GM18870 (cell line): ENCODE measurements around the gene IQSEC1.
A peak's percentile ranks its signal among the peaks of the same experiment; 100 is the strongest.

Experiments used
- ATAC-seq: cut with Tn5 transposase; IDR thresholded peaks from one replicate; pipeline ENCODE4 v1.9.1; 2021; ENCODE audit warnings: moderate library complexity; ENCODE audit not compliant: unreplicated experiment

The IQSEC1 gene

DNA sequence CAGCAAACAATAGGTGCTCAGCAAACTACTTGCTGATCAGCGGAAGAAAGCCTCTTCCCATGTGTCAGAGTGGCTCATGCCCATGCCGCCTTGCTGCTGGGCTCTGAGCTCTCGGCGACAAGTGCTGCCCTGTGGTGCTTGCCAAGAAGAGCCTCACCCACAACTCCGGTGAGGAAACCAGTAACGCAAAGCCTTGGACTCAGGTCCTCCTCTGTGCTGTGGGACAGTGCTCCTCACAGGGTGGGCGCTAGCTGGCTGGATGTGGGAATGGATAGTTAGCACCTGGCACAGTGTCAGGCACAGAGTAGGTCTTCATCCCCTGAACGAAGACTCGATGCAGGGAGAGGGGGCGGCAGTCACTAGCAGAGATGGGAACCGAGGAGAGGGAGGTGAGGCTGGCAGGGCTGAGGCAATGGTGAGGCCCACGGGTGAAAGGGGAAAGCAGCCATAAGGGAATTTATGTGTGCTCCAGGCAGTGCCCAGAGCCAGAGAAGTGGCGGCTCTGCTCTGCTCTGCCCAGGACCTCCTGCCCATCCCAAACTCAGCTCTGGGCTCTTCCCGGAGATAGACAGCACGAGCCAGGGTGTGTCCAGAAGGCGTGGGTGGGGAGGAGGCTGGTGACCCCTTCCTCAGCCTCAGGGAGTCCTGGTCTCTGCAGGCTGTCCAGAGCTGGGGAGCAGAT lies 55.7 kb downstream of the IQSEC1 start:
- no peak for ATAC-seq

DNA sequence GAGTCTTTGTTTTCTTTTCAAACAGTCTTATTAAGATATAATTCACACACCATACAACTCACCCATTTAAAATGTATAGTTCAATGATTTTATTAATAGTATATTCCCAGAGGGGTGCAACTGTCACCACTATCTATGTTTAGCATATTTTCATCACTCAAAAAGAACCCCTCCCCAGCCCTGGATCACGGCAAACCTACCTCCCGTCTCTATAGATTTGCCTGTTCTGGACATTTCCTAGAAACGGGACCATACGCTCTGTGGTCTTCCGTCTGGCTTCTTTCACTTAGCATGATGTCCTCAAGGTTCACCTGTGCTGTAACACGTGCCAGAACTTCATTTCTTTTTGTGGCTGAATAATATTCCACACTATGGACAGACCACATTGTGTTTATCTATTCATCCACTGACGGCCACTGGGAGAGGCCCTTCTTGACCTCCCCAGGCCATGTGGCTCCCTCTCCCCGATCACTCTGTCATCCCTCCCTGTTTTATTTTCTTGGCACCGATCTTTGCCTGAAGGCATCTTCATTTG lies 56.4 kb downstream of the IQSEC1 start:
- no peak for ATAC-seq

DNA sequence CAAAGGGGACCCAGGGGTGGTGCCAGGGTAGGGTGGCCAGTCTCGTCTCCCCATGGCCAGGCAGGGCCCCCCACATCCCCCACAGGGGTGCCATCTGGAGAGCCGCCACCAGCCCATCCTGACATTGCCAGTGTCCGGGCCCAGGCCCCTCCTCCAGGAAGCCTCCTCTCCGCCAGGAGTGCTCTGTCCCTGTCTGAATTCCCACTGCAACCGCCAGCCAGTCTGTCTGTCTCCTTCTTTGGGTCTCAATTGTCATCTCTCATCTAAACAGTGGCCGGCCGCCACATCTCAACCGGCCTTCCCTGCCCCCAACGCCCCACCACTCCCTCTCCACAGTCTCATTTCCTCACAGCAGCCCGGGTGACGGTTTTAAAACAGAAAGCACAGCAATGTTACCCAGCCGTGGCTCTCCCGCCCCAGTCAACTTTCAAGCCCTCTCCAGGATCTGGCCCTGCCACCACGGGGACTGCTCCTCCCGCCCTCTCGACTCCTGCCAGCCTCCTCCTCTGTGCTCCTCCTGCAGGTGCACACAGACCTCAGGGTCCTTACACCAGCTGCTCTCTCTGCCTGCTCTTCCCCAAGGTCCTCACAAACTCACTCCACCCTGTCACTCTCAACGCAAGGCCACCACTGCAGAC lies 57.0 kb downstream of the IQSEC1 start:
- ATAC-seq, result no peak

DNA sequence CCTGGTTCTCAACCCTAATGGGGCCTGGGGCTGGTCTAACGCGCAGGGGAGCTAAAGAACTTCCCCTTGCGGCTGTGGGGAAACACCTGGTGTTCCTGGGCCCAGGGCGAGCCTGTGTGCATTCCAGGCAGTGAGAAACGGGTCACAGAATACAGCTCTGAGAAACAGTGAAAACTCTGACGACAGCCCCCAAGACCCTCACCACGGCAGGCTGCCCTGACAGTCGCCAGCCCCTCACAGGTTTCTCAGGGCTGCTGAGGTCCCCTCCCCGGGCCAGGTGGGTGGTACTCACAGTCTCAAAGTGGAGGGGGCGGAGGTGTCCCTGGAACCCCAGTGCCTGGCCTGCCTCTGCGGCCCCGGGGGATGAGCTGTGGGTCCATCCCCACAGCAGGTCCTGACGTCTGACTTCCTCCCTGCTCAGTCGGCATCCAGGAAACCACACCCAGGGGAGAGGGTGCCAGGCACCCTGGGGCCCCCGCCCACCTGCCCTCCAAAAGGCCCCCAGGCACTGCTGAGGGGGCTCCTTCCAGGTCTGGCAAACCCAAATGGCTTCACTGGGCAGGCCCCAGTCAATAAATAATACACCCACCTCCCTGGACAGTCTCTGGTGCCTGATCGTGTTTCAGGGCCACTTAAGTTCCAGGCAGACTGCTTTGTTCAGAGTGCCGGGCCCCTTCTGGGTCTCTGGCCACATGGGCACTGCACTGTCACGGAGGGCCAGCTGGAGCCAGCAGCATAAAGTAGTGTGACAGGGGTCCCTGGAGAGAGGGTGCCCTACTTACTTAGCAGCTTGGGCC lies 57.7 kb downstream of the IQSEC1 start:
- ATAC-seq, result no peak

DNA sequence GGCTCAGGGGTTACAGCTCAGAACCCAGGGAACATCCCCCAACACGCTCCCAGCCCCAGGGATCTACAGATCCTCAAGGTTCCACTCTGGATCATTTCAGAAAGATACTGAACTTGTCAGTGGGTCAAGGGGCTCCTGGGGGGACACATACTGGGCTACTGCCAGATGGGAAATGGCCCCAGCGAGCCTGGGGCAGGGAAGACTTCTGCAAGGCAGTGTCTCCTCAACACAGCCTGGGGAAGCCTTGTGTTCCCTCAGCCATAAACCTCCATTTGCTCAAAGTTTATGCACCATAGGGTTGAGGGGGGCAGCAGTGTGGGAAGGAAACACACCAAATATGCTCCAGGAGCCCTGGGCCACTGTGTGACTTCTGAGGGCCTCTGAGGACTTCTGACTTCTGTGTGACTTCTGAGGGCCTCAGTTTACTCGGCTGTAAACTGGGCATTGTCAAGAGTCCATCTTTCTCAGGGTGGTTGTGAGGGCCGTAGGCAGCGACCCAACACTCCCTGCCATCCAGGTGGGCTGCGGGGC lies 58.4 kb downstream of the IQSEC1 start:
- no peak for ATAC-seq

DNA sequence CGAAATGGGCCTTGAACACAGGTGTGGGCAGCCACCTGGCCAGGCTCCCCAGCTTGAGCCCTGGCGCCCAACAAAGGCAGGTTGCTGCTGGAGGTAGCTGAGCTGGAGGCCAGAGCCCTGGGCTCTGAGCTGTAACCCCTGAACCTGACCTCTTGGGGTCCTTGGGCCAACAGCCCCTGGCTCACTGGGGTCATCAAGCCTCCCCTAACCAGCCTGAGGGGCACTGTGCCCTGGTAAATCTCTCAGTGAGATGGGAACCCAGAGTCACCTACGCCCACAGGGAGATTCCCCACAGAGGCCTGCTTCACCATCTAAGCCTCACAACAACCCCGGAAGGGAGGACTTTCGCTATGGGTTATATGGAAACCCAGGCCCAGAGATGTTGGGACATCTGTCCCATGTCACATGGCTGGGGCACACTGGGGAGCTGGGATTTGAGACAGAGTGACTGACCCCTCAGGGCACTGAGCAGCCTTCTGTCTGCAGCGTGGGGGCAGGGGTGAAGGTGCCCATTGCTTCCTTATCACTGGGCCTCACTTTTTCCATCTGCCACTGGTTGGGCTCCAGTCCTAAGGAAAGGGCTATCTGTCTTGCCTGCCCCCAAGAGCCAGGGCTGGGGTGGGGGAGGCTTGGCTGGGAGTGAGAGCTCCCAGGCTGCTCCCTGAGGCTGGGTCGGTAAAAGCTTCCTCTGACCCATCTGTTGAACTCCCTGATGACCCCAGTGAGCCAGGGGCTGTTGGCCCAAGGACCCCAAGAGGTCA lies 59.1 kb downstream of the IQSEC1 start:
- no peak for ATAC-seq

DNA sequence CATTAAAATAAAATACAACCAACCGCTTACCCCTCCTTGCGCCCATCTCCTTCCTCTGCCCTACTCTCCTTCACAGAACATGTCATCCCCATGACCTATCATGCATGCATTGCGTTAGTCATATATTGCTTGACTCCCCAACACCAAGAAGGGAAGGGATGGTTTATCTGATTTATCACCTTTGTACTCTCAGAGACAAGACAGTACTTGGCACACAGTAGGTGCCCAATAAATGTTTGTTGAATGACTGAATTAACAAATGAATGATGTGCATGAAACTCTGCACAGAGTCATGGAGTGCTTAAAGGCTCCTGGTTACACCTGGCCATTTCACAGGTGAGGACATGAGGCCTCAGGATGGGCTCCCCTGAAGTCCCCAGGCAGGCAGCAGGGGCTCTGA lies 59.7 kb downstream of the IQSEC1 start:
- no peak for ATAC-seq

DNA sequence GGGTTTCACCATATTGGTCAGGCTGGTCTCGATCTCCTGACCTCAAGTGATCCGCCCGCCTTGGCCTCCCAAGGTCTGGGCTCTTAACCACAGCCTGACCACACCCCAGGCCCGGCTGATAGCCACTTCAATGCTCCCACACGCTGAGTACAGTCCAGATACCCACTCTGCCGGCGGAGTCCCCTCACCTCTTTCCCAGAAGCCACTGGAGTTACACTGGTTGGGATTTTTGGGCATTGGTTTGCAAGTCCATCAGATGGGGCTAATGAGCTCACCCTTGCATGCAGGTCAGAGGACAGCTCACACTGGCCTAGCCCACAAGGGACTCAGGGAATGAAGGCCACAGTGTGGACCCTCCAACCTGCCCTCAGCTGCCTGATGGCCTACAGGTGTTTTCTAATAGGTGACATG lies 60.1 kb downstream of the IQSEC1 start:
- no peak for ATAC-seq

DNA sequence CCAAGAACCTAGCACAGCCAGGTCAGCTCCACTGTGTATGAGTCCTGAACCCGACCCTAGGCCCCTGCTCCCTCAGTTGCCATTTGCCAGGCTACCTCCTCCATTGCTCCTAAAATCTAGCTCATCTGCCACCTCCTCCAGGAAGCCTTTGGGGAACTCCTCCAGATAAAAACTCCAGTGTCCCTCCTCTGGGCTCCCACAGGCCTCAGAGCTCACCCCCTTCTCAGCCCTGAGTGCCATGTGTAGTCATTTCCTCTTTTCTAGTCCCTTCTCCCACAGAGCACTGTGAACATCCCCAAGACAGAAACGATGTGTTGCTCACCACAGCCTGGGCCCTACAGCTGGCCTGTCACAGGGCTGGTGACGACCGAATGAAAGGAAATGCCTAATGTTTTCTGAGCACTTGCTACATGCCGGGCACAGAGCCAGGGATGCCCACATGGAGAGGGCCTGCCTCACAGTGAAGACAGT lies 61.0 kb downstream of the IQSEC1 start:
- peak; percentile 26 for ATAC-seq

DNA sequence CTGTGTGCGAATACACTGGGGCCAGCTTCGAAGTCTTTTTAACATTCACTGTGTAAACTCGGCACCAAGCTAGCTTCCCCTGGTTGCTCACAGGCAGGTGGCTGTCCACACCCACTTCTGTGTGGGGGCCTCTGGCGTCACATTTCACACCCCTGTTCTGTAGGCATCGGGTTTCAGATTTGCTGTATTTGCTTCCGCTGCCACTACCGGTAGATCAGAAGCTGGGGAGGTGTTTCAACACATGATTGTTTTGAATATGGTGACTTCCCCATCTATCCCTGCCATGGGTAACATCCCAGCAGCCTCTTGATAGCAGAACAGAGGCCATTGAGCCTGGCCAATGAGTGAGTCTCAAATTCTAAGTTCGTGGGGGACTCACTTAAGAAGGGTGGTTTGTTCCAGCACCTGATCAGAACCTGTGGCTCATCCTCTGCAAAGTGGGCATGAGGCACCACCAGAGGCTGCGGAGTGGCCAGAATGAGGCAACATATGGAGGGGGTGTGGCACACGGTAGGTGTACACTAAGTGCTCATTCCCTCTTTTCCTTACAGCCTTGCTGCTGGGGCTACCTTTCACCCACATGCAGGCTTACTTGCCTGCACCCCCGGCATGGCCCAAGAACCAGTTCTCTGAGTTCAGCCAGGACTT lies 61.5 kb downstream of the IQSEC1 start:
- ATAC-seq, result peak; percentile 38

DNA sequence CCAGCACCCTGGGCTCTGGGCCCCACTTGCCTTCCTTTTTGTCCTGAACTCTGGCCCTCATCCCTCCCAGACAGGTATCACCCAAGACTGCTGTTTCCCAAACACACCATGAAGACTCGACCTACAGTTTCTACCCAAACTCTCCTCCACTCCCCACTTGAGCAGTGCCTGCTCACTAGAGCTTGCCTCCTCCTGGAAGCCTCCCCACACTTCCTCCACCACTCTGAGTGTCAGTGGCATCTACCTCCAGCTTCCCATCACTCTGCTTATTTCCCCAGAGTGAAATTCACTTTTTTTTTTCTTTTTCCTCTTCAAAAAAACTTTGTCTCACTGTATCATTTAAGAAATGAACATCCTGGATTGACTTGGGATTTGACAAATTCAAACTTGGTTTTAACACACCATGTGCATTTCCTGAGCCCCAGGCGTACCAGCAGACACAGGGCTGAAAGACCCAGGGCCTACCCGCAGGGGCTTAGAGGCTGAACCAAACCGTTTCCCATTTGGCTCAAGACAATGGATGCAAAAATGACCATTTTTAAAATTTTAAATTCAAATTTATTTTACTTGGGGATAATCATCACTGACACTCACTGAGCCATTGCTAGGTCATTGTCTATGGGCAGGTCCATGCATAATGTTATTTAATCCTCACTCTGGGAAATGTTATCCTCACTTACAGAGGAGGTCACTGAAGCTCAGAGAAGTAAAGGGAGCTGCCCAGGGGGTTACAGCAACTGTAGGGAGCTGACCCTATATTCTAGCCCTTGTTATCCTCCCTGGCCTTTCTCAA lies 62.3 kb downstream of the IQSEC1 start:
- no peak for ATAC-seq

DNA sequence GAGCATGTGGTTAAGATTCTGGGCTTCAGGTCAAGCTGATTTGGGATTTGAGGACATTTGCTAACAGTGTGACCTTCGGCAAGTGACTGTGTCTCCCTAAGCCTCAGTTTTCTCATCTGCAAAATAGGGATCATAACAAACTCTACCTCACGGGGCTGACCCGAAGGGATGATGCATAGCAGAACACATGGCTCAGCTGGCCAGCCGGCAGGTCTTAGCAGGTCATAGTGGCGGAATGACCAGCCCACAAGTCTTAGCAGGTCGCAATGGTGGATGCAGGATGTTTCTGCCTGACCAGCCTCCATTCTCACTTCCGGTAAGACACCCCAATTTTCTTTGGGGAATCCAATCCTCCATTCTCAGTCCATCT lies 63.3 kb downstream of the IQSEC1 start:
- no peak for ATAC-seq

DNA sequence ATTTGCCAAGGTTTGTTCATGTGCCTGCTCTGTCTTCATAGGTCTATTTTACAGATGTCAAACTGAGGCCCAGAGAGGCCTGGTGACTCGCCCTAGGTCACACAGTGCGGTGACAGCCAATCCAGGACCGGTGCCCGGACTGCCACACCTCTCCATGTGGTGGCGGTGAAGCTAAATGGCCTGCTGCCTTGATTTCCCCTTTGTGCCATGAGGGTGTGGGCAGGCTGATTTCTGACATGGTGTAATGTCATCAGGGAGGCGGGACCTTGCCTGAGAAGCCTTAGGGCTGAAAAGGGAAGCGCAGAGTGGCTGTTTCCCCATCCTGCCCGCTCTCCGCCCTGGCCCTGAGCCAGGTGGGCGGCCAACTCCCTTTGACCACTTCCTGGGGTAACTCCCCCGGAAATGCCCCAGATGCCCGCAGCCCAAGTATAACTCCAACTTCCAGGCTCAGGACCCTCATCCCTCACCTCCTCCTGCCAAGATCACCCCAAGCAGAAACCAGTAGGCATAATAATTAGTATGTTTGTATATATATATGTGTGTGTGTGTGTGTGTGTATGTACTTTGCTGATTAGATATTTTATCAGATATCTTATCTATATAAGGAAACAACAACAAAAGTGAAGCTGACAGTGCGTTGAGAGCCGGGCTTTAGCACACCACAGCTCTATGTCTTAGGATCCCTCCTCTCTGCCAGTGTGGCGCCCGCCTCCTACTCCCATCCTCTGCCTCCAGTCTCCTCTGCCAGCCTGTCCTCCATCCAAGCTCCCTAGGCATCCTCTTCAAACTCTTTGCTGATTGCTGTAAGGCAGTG lies 63.9 kb downstream of the IQSEC1 start:
- peak; percentile 26 for ATAC-seq

DNA sequence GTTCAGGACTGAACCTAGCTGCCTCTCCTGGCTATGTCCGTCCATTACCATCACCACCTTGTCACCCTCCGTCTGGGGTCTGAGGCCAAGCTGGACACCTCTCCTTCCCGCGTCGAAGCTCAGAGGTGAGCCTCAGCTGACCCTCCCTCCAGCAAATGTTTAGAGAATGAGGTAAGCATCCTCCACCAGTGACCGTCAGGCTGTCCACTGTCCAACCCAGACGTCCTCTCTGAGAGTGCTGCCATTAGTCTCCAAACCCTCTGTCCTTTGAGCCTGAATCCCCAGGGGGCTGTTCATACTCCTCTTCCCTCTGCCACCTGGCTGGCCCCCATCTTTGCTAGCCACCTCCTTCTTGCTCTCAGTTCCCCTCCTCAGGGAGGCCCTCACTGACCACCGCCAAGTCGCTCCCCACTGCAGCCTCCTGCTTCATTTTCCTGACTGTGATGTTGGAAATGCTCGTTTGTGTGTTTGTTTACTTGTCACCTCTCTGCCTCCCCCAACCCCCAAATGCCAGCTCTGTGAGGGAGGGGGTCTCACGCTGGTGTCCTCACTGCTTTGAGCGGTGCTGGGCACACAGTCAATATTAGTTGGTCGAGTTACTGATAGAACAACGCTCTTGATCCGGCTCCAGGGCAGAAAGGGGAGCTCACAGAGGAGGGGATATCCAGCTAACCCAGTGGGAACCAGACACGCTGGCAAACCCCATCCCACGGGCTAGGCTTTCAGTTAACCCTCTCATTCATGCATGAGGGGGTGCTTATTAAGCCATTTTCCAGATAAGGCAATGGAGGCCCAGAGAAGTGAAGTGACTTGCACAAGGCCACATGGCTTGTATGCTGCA lies 64.9 kb downstream of the IQSEC1 start:
- no peak for ATAC-seq

DNA sequence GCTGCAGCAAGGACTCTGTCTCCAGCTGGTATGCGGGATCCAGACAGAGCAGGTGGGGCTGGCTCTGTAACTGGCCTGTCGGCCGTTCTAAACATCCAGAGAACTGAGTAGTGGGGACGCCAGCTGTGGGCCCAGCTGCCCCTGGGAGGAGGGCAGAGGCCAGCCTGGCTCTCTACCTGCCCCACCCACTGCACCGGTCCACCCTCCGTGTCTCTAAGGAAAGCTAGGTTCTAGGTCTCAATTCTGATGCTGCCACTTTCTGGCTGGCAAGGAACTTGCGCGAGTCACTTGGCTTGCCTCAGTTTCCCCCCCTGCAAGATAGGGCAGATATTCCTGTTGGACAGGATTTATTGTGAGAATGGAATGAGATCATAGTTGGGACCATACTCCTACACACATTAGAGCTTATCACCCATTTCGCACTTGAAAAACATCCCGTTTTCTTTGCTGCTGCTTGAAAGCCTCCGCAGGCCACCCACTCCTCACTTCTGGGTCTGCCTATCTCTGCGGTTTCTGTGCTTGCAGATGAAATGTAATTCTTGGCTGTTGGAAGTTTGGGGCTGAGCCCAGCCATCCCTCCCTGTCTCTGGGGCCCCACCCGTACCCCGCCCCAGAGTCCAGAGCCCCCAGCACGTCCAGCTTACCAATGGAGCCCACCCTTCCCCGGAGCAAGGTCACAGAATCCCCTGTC lies 65.8 kb downstream of the IQSEC1 start:
- no peak for ATAC-seq

DNA sequence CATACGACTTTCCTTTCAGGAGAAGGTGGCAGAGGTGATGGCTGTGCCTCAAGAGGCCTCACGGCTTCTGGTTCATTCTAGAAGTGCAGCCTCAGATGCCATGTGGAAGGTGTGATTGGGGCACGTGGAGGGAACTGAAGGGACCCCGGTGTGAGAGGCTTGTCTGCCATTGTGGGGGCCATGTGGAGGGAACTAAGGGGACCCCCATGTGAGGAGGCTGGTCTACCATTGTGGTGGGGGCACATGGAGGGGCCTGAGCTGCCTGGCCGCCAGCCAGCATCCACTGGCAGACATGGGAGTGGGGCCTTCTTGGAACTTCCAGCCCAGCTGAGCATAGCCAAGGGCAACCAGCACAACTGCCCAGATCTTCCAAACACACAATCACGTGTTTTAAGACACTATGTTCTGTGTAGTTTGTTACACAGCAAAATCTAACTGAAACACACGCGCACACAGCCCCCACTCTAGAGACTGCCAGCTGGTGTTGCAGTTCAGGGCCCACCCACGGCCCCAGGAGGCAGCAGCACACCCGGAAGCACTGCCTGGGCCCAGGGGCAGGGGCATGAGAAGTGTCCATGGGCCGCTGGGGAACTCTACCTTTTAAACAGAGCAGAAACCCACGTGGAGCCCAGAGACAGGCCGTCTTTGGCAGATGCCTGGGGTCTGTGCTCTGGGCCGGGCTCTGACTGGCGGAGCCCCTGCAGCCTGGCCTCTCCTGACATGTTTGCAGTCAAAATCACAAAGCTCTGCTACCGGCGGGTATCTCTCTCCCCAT lies 66.8 kb downstream of the IQSEC1 start:
- ATAC-seq, result no peak
